Body of pancreas (tissue), 4 donors: ENCODE data around the gene RXRB. TPM values are rescaled to one million over a fixed set of nuclear protein-coding genes. Genes with fewer than 3 reads are reported as not detected.

Experiments
- ATAC-seq: fragments of 150-250 bp; one replicate; pipeline ENCODE4 v1.9.1; 2016
- DNase-seq, 4 donors: peaks; one replicate each; pipeline ENCODE4 v3.0.0-alpha.2; 2019
- H3K27ac ChIP-seq, 4 donors: fragments of 200-600 bp; sonication (generic); 1 replicate in 3 of 4; 2 replicates in 1 of 4; pipeline versions ENCODE4 v1.5.1 to v1.6.1; 2016 to 2019; ENCODE audit warnings: mild to moderate bottlenecking in 1 of 4, mixed read lengths in 1 of 4, moderate library complexity in 1 of 4
- H3K27me3 ChIP-seq, 2 donors: fragments of 200-600 bp; sonication (generic); one replicate each; pipeline ENCODE4 v1.6.0; 2016; ENCODE audit warnings: mild to moderate bottlenecking in 1 of 2
- H3K36me3 ChIP-seq, 2 donors: fragments of 200-600 bp; sonication (generic); replicated peaks in 1 of 2; 2 replicates each; pipeline ENCODE4 v1.5.1; 2016; ENCODE audit warnings: low read depth in 2 of 2; ENCODE audit not compliant: insufficient read depth in 1 of 2
- H3K4me1 ChIP-seq: fragments of 200-600 bp; sonication (generic); one replicate; pipeline ENCODE4 v1.6.0; 2016
- H3K4me3 ChIP-seq, 2 donors: fragments of 200-600 bp; sonication (generic); 1 replicate in 1 of 2; 2 replicates in 1 of 2; pipeline ENCODE4 v1.5.1; 2016 to 2019
- H3K9me3 ChIP-seq, 3 donors: fragments of 200-600 bp; sonication (generic); 1 replicate in 2 of 3; 2 replicates in 1 of 3; pipeline ENCODE4 v1.5.1; 2016
- POLR2A ChIP-seq, 3 donors: fragments of 450-650 bp; IDR thresholded peaks; one replicate each; pipeline ENCODE4 v1.6.1; 2016; ENCODE audit warnings: antibody characterized with exemption in 3 of 3, mild to moderate bottlenecking in 2 of 3
- WGBS, 2 donors: methylation state at CpG; one replicate each; pipeline ENCODE4 v1.1.5; 2017; 5-methylcytosine and 5-hydroxymethylcytosine counted together
- intact Hi-C: fragments of 100-400 bp; cut with DNase I; formaldehyde crosslinking; loops from one replicate; pipeline ENCODE4 v1.15.1; 2023
- total RNA-seq, 2 donors: library from RNA; depleted of rRNA; stranded (reverse); fragments of >200 nt; gene quantifications; one replicate each; pipeline ENCODE4 v1.1.0, GENCODE V29; 2016
- TF ChIP-seq, protein P1 (sequence below), 7 experiments: fragments of 450-650 bp in 4 of 7; fragments of 200-600 bp in 3 of 7; sonication (generic) in 3 of 7; IDR thresholded peaks; one replicate each; pipeline ENCODE4 v1.5.1; 2016 to 2019; ENCODE audit warnings: antibody characterized with exemption in 7 of 7

RXRB gene
- total RNA-seq, 2 donors from 2014 or later, result 17.1 to 21.0 TPM

DNA sequence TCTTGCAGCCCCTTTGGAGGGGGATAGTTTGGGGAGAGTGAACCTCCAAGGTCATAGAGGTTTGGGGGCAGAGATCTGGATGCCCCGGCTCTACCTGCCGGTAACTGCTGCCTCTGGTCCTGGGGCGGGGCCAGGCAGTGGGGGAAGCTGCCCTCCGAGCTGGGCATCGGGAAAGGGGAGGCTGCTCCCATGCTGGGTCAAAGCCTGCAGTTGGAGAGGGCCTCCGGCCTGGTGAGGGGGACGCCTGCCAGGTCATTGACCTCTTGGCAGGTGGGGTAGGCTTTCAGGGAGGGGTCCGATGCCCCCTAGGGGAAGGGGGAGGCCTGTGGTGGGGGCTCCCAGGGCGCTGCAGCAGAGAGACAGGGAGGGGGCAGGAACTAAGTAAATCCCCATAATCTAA is 15.3 kb downstream of the RXRB start:
- H3K4me1 ChIP-seq, result no peaks in the 10 kb centered on the region
- WGBS, 2 donors, result 70 to 74% methylated on average over 4 to 8 of the region's 9 CpGs
- no peak for ATAC-seq
- no peak overlapping the region for H3K27ac ChIP-seq
- H3K4me3 ChIP-seq, result no peak overlapping the region
- intact Hi-C loops, result no loop called here
- DNase-seq, result no peak
- no peaks in the 10 kb centered on the region for H3K36me3 ChIP-seq
- no peaks in the 10 kb centered on the region for H3K27me3 ChIP-seq
- TF ChIP-seq, protein P1, sequence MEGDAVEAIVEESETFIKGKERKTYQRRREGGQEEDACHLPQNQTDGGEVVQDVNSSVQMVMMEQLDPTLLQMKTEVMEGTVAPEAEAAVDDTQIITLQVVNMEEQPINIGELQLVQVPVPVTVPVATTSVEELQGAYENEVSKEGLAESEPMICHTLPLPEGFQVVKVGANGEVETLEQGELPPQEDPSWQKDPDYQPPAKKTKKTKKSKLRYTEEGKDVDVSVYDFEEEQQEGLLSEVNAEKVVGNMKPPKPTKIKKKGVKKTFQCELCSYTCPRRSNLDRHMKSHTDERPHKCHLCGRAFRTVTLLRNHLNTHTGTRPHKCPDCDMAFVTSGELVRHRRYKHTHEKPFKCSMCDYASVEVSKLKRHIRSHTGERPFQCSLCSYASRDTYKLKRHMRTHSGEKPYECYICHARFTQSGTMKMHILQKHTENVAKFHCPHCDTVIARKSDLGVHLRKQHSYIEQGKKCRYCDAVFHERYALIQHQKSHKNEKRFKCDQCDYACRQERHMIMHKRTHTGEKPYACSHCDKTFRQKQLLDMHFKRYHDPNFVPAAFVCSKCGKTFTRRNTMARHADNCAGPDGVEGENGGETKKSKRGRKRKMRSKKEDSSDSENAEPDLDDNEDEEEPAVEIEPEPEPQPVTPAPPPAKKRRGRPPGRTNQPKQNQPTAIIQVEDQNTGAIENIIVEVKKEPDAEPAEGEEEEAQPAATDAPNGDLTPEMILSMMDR (IDR thresholded peaks at IDR 0.05), result no peak
- no peak for TF ChIP-seq POLR2A (IDR thresholded peaks at IDR 0.05)
- no peaks in the 10 kb centered on the region for H3K9me3 ChIP-seq

DNA sequence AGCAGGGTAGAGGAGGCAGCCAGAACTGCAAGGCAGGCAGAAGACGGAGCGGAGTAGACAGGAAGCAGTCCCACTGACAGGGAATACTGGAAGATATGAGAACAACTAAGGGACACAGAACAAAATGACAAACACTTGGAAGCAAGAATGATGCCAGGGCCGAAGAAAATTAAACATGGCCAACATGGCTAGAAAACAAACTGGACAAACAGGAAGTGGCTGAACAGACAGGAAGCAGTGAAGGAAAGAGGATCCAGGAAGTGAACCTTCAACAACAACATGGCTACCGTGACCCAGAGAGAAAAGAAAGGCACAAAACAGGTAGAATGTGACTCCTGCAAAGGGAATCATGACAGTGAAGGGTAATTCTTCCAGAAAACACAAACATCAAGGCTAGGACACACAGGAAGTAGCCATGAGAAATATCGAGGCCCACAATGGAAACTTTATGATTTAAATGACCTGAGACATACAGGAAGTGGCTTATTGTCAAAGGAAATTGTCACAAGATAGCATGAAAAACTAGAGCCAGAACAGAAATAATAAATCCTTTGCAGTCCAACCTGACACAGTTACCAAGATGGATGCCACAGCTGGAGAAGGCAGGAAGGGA is 17.3 kb downstream of the RXRB start:
- H3K27ac ChIP-seq, result no peak overlapping the region
- H3K27me3 ChIP-seq, result no peaks in the 10 kb centered on the region
- no peaks in the 10 kb centered on the region for H3K4me1 ChIP-seq
- H3K9me3 ChIP-seq, result no peaks in the 10 kb centered on the region
- TF ChIP-seq, protein P1 (IDR thresholded peaks at IDR 0.05), result no peak
- TF ChIP-seq POLR2A (IDR thresholded peaks at IDR 0.05), result no peak
- WGBS, 2 donors, result 70 to 86% methylated on average over 5 of the region's 5 CpGs
- no peak for DNase-seq
- no peaks in the 10 kb centered on the region for H3K36me3 ChIP-seq
- intact Hi-C loops, result no loop called here
- no peak for ATAC-seq
- H3K4me3 ChIP-seq, result no peak overlapping the region

DNA sequence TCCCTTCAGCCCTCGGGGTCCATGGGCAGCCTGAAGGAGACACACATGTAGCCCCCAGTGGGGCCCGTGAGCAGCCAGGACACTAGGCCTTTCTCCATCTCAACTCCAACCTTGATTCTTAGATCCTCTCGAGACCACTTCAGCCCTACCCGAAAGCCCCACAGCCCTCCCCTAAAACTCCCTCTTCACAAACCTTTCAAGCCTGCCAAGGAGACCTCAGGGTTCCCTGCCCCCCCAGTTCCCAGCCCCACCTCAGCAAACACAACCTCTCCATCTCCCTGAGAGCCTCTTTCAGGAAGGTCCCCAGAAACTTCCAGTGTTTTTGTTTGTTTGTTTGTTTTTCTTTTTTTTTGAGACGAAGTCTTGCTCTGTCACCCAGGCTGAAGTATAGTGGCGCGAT is 19.3 kb downstream of the RXRB start:
- Histone ChIP-seq H3K4me1 (no peaks in the 10 kb centered on the region), H3K4me3 (no peak overlapping the region), H3K27ac (no peak overlapping the region), H3K36me3 (no peaks in the 10 kb centered on the region), H3K27me3 (no peaks in the 10 kb centered on the region), H3K9me3 (no peaks in the 10 kb centered on the region)
- no peak for DNase-seq
- intact Hi-C loops, result no loop called here
- 70 to 82% methylated on average over 7 of the region's 7 CpGs for WGBS, 2 donors
- ATAC-seq, result no peak
- TF ChIP-seq, protein P1 (IDR thresholded peaks at IDR 0.05), result no peak
- no peak for TF ChIP-seq POLR2A (IDR thresholded peaks at IDR 0.05)

DNA sequence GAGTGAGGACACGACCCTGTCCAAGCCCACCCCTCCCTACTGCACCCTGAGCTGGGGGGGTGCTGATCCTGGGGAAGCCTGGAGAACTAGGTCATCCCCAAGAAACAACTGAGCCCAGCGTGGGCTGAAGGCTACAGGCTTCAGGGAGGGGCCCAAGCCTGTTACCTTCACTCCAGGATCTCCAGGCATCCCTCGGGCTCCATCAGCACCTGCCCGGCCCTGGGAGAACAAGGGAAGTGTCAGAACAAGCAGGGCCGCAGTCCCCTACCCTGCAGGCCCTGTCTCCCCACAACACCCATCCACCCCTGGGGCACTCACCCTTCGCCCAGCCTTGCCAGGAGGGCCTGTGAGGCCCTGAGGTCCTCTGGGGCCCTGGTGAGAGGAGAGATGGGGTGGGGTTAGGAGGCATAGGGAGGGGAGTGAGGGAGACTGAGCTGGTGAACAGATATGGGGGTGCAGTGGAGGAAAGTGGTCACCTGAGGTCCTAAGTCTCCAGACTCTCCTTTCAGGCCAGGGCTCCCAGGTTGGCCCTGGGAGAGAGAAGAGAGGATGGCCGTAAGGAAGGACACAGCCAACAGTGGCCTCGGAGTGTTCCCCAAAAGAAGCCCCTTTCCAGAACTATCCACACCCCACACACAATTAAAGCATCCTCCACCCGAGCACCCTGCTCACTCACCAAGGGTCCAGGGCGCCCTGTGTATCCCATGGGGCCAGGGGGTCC is 21.6 kb downstream of the RXRB start:
- no peaks in the 10 kb centered on the region for H3K27me3 ChIP-seq
- intact Hi-C loops, result no loop called here
- H3K27ac ChIP-seq, result no peak overlapping the region
- ATAC-seq (no peak), DNase-seq (no peak)
- TF ChIP-seq POLR2A (IDR thresholded peaks at IDR 0.05), result no peak
- TF ChIP-seq, protein P1 (IDR thresholded peaks at IDR 0.05), result no peak
- H3K4me3 ChIP-seq, result no peak overlapping the region
- H3K36me3 ChIP-seq, result no peaks in the 10 kb centered on the region
- no peaks in the 10 kb centered on the region for H3K4me1 ChIP-seq
- WGBS, 2 donors, result 77 to 84% methylated on average over 6 to 10 of the region's 10 CpGs
- no peaks in the 10 kb centered on the region for H3K9me3 ChIP-seq
